WTC11 (cell line): ENCODE results near the gene CBFA2T3. TPM values are rescaled to one million over a fixed set of nuclear protein-coding genes. Genes with fewer than 3 reads are reported as not detected.
"Not testable (repeated sequence)": the region's sequence is repeated elsewhere in the genome, so short reads cannot be mapped to it uniquely, and the experiment has no call there.

ENCODE experiments used
- ATAC-seq: fragments of 200-7000 bp; cut with Tn5 transposase; 2 replicates; pipeline ENCODE4 v1.10.0; 2021; ENCODE audit warnings: mild to moderate bottlenecking, moderate library complexity
- CTCF ChIA-PET: fragments of 300-600 bp; sonication (Branson Sonifier 250); formaldehyde crosslinking; loops from one replicate; lab custom pipeline; 2021; ENCODE audit warnings: antibody characterized with exemption; lab: Charles Lee
- POLR2A ChIA-PET: fragments of 350-600 bp; sonication (Branson Sonifier 250); formaldehyde crosslinking; loops from one replicate; lab custom pipeline; 2021; ENCODE audit warnings: antibody characterized with exemption; lab: Charles Lee
- DNase-seq: peaks from one replicate; pipeline ENCODE4 v3.0.0; 2021; ENCODE audit warnings: low spot score
- H3K27ac Mint-ChIP-seq: 2 replicates; pipeline ENCODE4 v1.8.0; 2021; ENCODE audit warnings: mixed read lengths
- H3K27me3 Mint-ChIP-seq: 2 replicates; pipeline ENCODE4 v1.8.0; 2021; ENCODE audit warnings: low read depth, mild to moderate bottlenecking, moderate library complexity, mixed read lengths
- H3K36me3 Mint-ChIP-seq: 2 replicates; pipeline ENCODE4 v1.8.0; 2021; ENCODE audit warnings: mixed read lengths
- H3K4me1 Mint-ChIP-seq: 2 replicates; pipeline ENCODE4 v1.8.0; 2022; ENCODE audit warnings: mixed read lengths
- H3K4me3 Mint-ChIP-seq: 2 replicates; pipeline ENCODE4 v1.8.0; 2021; ENCODE audit warnings: mild to moderate bottlenecking, moderate library complexity, mixed read lengths
- H3K9me3 Mint-ChIP-seq: 2 replicates; pipeline ENCODE4 v1.8.0; 2021; ENCODE audit warnings: mixed read lengths
- AFF4 ChIP-seq: sonication (generic); formaldehyde crosslinking; IDR thresholded peaks from 2 replicates; pipeline ENCODE4 v1.8.1; 2023; ENCODE audit warnings: mild to moderate bottlenecking, missing genetic modification reagents, borderline replicate concordance
- ATF3 ChIP-seq: sonication (generic); formaldehyde crosslinking; conservative IDR thresholded peaks from 2 replicates; pipeline ENCODE4 v1.8.1; 2022; ENCODE audit warnings: mild to moderate bottlenecking, missing genetic modification reagents
- EMX1 ChIP-seq: fragments of 250-450 bp; sonication (Bioruptor Pico); IDR thresholded peaks from 2 replicates; pipeline ENCODE4 v1.8.0; 2021; ENCODE audit warnings: mild to moderate bottlenecking
- GABPB1 ChIP-seq: sonication (generic); formaldehyde crosslinking; IDR thresholded peaks from 2 replicates; pipeline ENCODE4 v1.8.1; 2023; ENCODE audit warnings: mild to moderate bottlenecking, missing genetic modification reagents
- NR1H2 ChIP-seq: sonication (generic); formaldehyde crosslinking; IDR thresholded peaks from 2 replicates; pipeline ENCODE4 v1.9.0; 2021; ENCODE audit warnings: mild to moderate bottlenecking, moderate library complexity, missing genetic modification reagents
- PREB ChIP-seq: sonication (generic); formaldehyde crosslinking; IDR thresholded peaks from 2 replicates; pipeline ENCODE4 v1.8.1; 2022; ENCODE audit warnings: mild to moderate bottlenecking, missing genetic modification reagents, moderate library complexity, borderline replicate concordance
- SMAD3 ChIP-seq: sonication (generic); formaldehyde crosslinking; IDR thresholded peaks from 2 replicates; pipeline ENCODE4 v1.8.0; 2022; ENCODE audit warnings: missing genetic modification reagents, mild to moderate bottlenecking, borderline replicate concordance
- USF1 ChIP-seq: sonication (generic); formaldehyde crosslinking; IDR thresholded peaks from 2 replicates; pipeline ENCODE4 v1.8.0; 2022; ENCODE audit warnings: mild to moderate bottlenecking, missing genetic modification reagents
- USF2 ChIP-seq: sonication (generic); formaldehyde crosslinking; IDR thresholded peaks from 2 replicates; pipeline ENCODE4 v1.8.1; 2023; ENCODE audit warnings: mild to moderate bottlenecking, missing genetic modification reagents, moderate library complexity
- ZNF138 ChIP-seq: sonication (generic); formaldehyde crosslinking; conservative IDR thresholded peaks from 2 replicates; pipeline ENCODE4 v1.8.1; 2022; ENCODE audit warnings: mild to moderate bottlenecking, moderate library complexity, missing genetic modification reagents
- ZNF263 ChIP-seq: sonication (generic); formaldehyde crosslinking; IDR thresholded peaks from 2 replicates; pipeline ENCODE4 v1.8.1; 2022; ENCODE audit warnings: low read depth, mild to moderate bottlenecking, moderate library complexity, missing genetic modification reagents
- ZNF423 ChIP-seq: fragments of 250-450 bp; sonication (Bioruptor Pico); IDR thresholded peaks from 2 replicates; pipeline ENCODE4 v2.1.2; 2022; ENCODE audit warnings: mild to moderate bottlenecking, moderate library complexity
- total RNA-seq: library from RNA; stranded (reverse); gene quantifications from 3 replicates; pipeline ENCODE4 v1.2.3, GENCODE V29; 2021

Gene CBFA2T3
- total RNA-seq, 1 experiment from 2014 or later = 2.6 TPM

- Mint-ChIP-seq H3K9me3 (peaks cover 11% of the 10 kb centered on the region), H3K27me3 (peaks cover 25% of the 10 kb centered on the region), H3K4me3 (no peak overlapping the region), H3K27ac (no peak overlapping the region), H3K36me3 (peaks cover 2% of the 10 kb centered on the region; the same call in 1 of the 2 replicates), H3K4me1 (peaks cover 16% of the 10 kb centered on the region)
- ATAC-seq (no peak), DNase-seq (no peak)
- CTCF ChIA-PET = no interaction called here
- POLR2A ChIA-PET = interaction anchor here (0.5 to 0.7 kb wide), 2 partner anchors 42 to 1010 kb away, joined by 3 read pairs; no protein-coding TSS in a partner anchor
- TF ChIP-seq GABPB1 (CRISPR knock-in tag) (no peak), EMX1 (CRISPR knock-in tag) (no peak), SMAD3 (no peak), NR1H2 (no peak), ZNF138 (CRISPR knock-in tag) (no peak), ZNF263 (CRISPR knock-in tag) (no peak), ATF3 (CRISPR knock-in tag) (no peak), USF1 (peak; percentile 44; the same call in 1 of the 2 replicates), USF2 (CRISPR knock-in tag) (0 out of 2 replicates have a peak, but pooled peaks have one; percentile 41), PREB (CRISPR knock-in tag) (no peak), AFF4 (CRISPR knock-in tag) (no peak), ZNF423 (CRISPR knock-in tag) (no peak)
These were observed 26.1 kb upstream of the CBFA2T3 start for GRCh38 chr16:89002851-89003830.

- ChIA-PET POLR2A (interaction anchor here (0.7 kb wide), 1 partner anchor 43 kb away, joined by 3 read pairs; no protein-coding TSS in a partner anchor), CTCF (interaction anchor here (2.4 kb wide), 1 partner anchor 165 kb away, joined by 12 read pairs; no protein-coding TSS in a partner anchor)
- Mint-ChIP-seq H3K36me3 (peaks cover 11% of the 10 kb centered on the region), H3K4me1 (peaks cover 13% of the 10 kb centered on the region), H3K9me3 (peaks cover 20% of the 10 kb centered on the region), H3K27me3 (peaks cover 30% of the 10 kb centered on the region)
- not testable (repeated sequence) for DNase-seq, ATAC-seq, H3K4me3 Mint-ChIP-seq, H3K27ac Mint-ChIP-seq
These were observed 25.1 kb upstream of the CBFA2T3 start for GRCh38 chr16:89002081-89002480.
